VCaP (cell line): ENCODE data around the gene GPRIN2.

Experiments used
- H3K27ac ChIP-seq: fragments of 450-650 bp; 2 replicates; pipeline ENCODE4 v1.5.1; 2017
- TF ChIP-seq, protein P1 (sequence below): fragments of 450-650 bp; conservative IDR thresholded peaks from 2 replicates; pipeline ENCODE4 v1.5.1; 2017; ENCODE audit warnings: mild to moderate bottlenecking, moderate library complexity

The GPRIN2 gene

DNA sequence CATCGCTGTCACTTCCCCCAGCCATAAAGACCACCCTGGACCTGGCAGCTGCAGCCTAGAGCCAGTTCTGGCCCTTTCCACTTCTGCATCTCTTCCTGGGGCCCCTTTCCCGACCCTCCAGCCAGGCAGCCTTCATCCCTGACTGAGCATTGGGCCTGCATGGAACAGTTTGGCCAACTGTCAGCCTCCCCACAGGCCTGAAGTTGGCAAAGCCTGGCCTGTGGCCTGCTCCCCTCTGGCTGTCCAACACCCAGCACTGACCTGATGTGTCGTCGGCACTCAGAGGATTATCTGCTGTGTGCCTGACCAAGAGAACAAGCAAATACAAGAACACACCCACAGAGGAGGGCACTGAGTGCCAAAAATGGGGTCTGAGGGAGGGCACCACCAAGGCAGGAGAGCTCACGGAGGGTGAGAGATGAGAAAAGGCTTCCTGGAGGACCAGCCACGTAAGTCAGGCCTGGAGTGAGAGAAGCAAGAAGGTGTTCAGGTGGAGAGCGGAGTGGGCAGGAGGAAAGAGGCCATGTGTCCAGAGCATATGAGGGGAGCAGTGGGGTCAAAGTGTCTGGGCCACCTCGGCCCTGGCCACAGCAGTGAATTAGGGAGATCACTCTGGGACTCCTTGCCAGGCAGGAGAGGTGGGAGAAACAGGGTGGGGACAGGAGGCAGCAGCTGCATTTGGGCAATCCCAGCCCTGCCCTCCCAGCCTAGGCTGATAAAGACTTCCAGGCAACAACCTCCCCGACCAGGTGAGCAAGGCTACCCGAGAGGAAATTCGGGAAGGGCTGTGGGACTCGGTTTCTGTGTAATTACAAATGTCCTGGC lies 4.5 kb downstream of the GPRIN2 start:
- H3K27ac ChIP-seq, result peak overlapping the region; percentile 97
- TF ChIP-seq, protein P1, sequence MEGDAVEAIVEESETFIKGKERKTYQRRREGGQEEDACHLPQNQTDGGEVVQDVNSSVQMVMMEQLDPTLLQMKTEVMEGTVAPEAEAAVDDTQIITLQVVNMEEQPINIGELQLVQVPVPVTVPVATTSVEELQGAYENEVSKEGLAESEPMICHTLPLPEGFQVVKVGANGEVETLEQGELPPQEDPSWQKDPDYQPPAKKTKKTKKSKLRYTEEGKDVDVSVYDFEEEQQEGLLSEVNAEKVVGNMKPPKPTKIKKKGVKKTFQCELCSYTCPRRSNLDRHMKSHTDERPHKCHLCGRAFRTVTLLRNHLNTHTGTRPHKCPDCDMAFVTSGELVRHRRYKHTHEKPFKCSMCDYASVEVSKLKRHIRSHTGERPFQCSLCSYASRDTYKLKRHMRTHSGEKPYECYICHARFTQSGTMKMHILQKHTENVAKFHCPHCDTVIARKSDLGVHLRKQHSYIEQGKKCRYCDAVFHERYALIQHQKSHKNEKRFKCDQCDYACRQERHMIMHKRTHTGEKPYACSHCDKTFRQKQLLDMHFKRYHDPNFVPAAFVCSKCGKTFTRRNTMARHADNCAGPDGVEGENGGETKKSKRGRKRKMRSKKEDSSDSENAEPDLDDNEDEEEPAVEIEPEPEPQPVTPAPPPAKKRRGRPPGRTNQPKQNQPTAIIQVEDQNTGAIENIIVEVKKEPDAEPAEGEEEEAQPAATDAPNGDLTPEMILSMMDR, result no peak

DNA sequence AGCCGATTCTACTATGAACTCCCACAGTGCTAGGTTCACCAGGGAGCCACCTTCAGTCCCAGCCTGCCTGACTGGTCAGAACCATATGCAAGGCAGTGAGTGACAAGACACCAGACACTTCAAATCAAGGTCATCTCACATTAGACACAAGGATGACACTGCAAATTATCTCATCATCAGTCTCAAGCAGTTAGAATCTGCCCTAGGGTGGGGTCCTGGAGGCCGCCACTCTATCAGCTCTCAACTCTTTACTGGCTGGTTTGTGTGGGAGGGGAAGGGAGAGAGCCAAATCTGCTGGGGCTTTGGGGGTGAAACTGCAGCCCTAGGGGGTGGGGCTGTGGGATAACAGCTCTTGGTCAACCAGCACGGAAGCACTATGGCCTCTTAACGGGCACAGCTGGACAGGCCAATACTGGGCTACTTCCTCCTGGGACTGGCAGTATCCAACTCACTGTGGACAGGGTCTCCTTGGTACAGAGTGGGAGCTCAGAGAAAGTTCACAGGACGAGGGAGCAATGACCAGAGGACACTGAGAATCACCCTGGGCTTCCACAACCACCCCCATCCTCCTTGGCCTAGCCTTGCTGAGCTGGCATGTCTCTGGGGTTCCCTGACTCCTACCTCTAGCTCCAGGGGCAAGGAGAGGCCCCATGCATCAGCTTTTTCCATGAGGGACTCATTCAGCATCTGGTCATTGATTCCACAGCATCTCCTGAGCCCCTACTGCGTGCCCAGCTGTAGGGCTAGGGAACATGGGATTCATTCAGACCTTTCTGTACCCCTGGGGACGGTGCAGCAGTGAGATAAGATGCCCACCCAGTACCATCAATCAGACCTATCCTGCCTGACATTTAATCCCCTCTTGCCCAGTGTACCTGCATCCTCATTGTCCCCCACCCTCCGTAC lies 5.4 kb downstream of the GPRIN2 start:
- TF ChIP-seq, protein P1, result no peak
- peak overlapping the region; percentile 97; the same call in 1 of the 2 replicates for H3K27ac ChIP-seq

DNA sequence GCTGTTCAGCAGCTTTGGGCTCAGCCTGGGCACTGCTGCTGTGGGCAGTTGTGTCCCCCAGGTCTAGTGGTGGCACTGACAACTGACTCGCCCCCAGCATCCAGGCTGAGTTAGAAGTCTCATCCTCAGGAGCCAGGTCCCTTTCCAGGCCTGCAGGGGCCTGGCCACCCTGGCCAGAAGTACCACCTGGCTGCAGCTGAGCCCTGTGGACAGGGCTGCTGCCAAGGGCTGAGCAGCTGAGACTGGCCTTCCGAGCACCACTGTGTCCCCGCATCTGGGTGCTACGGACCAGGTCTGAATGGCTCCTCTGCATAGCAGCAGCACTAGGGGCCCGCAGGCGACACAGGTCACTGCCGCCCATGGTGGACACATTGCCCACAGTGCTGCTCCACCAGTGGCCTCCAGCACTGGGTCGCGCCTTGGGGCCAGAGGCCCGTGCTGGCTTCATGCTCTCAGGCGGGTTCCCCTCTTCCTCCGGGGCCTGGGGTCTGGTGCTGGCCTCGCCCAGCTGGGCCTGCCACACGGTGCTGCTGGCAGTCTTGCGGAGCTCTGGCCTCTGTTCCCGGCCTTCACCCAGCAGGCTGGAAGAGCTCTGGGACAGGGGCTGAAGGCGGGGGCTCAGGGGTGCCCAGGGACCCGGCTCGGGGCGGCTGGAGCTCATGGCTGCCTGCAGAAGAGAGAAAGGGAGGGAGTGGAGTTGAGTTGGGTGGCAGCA lies 6.2 kb downstream of the GPRIN2 start:
- TF ChIP-seq, protein P1, result no peak

DNA sequence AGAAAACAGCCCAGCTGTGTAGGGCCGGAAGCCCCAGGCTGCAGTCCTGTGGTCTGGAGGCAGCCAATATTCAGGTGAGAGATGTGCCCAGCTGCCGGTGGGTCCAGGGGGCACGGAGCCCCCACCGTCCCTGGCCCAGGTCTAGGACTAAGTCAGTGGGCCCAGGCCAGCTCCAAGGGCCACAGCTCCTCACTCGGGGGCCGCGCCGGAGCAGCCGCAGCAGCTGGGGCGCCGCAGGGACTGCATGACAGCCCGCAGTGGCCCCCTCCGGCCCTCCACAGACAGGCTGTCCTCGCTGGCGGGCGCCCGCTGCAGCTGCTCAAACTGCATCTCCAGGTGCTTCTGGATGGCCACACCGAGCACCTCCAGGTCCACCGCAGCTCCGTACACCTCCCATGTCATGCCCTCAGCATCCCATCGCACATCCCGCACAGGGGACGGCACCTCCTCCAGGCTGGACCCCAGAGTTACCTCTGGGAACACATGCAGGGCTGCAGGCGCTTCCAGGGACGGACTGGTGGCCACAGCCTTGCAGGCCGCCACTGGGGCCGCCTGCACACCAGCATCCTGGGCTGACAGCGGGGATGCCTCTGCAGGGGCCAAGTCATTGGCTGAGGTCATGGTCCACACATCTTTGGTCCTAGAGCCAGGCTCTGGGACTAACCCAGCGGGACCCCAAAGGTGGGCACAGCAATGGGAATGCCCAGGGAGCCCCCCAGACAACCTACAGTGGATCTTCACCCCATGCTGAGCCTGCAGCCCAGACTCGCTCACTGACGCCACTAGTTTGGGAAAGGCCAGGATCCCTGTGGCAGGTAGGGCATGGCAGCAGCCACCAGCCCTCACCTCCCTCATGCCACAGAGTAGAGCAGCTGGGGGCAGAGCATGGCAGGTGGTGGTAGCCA lies 7.0 kb downstream of the GPRIN2 start:
- no peak overlapping the region; the same call in 1 of the 2 replicates for H3K27ac ChIP-seq
- TF ChIP-seq, protein P1, result no peak

More for the DNA sequence above, 6.2 kb downstream of the GPRIN2 start:
- H3K27ac ChIP-seq, result peak overlapping the region; percentile 97; the same call in 1 of the 2 replicates

DNA sequence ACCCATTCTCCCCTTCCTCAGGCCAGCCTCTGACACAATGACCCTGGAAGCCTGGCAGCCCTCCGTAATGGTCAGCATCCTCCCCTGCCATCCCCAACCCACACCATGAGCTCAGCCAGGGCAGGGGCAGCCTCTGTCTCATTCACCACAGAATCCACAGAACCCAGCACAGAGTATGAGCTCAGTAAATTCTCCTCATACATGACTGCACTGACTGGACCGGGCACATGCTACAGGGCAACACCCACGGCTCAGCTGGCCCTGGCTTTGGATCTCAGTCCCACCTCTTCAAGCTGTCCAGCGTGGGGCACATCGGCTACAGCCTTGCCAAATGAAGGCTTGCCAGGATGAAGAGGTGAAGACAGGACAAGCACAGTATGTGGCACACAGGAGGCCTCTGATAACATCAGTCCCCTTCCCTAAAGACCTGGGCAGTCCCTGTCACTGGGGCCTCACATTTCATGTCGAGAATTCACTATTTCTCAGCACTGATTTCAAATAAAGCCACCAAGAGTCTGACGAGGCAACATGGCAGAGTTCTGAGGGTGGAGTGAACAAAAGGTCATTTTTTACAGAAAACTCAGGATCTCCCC lies 7.9 kb downstream of the GPRIN2 start:
- TF ChIP-seq, protein P1, result no peak
- 0 out of 2 replicates have a peak overlapping the region, but pooled peaks have one; percentile 1 for H3K27ac ChIP-seq
